Stimulated activated CD8-positive, alpha-beta memory T cell treated with anti-CD3 and anti-CD28 coated beads, Interleukin-7, amount 100 ng/mL, for 24 hours (primary cell): ENCODE measurements around the gene SMPD3.
A peak's percentile ranks its signal among the peaks of the same experiment; 100 is the strongest.

Source experiments
- DNase-seq: peaks from one replicate; pipeline ENCODE4 v3.0.0-alpha.2; 2020; ENCODE audit warnings: low read depth

Gene SMPD3

GRCh38 chr16:68404736-68405345, 43.5 kb downstream of the SMPD3 start:
- DNase-seq = no peak

GRCh38 chr16:68403704-68404103, 44.6 kb downstream of the SMPD3 start:
- DNase-seq = no peak

GRCh38 chr16:68403177-68403576, 45.1 kb downstream of the SMPD3 start:
- DNase-seq = no peak

- no peak for DNase-seq
Observed at GRCh38 chr16:68402748-68403040, 45.6 kb downstream of the SMPD3 start.

GRCh38 chr16:68401871-68402747, 46.2 kb downstream of the SMPD3 start:
- no peak for DNase-seq

- DNase-seq = no peak
Observed at GRCh38 chr16:68400924-68401460, 47.3 kb downstream of the SMPD3 start.

GRCh38 chr16:68400083-68400923, 48.0 kb downstream of the SMPD3 start:
- no peak for DNase-seq

- no peak for DNase-seq
Observed at GRCh38 chr16:68399456-68399855, 48.9 kb downstream of the SMPD3 start.

- no peak for DNase-seq
Observed at GRCh38 chr16:68397710-68398201, 50.6 kb downstream of the SMPD3 start.

- DNase-seq = peak; percentile 10
Observed at GRCh38 chr16:68396481-68396880, 51.8 kb downstream of the SMPD3 start.

- DNase-seq = no peak
Observed at GRCh38 chr16:68395815-68396214, 52.5 kb downstream of the SMPD3 start.

GRCh38 chr16:68395167-68395786, 53.0 kb downstream of the SMPD3 start:
- DNase-seq = no peak

- DNase-seq = no peak
Observed at GRCh38 chr16:68393333-68393732, 55.0 kb downstream of the SMPD3 start.

GRCh38 chr16:68389750-68390371, 58.4 kb downstream of the SMPD3 start:
- DNase-seq = no peak

- no peak for DNase-seq
Observed at GRCh38 chr16:68389006-68389405, 59.3 kb downstream of the SMPD3 start.

GRCh38 chr16:68388124-68388523, 60.2 kb downstream of the SMPD3 start:
- no peak for DNase-seq

- no peak for DNase-seq
Observed at GRCh38 chr16:68387301-68387700, 61.0 kb downstream of the SMPD3 start.

- DNase-seq = no peak
Observed at GRCh38 chr16:68386628-68387027, 61.7 kb downstream of the SMPD3 start.

GRCh38 chr16:68385371-68385770, 62.9 kb downstream of the SMPD3 start:
- DNase-seq = no peak

GRCh38 chr16:68384288-68385161, 63.8 kb downstream of the SMPD3 start:
- no peak for DNase-seq
